ENCODE results near the gene CRIM1. TPM values are rescaled to one million over a fixed set of nuclear protein-coding genes. Genes with fewer than 3 reads are reported as not detected.

CRIM1 gene
- total RNA-seq, 2 experiments from 2014 or later: 11.8 to 12.6 TPM

GRCh38 chr2:36565712-36566111, 210.1 kb downstream of the CRIM1 start:
- H3K4me1 Mint-ChIP-seq: no peaks in the 10 kb centered on the region
- no peak for DNase-seq
- H3K4me3 Mint-ChIP-seq: no peak overlapping the region
- H3K27me3 Mint-ChIP-seq: no peaks in the 10 kb centered on the region
- no peaks in the 10 kb centered on the region for H3K9me3 Mint-ChIP-seq
- H3K27ac Mint-ChIP-seq: no peak overlapping the region
- H3K36me3 Mint-ChIP-seq: peaks cover 14% of the 10 kb centered on the region

- no peak for DNase-seq
- Mint-ChIP-seq H3K9me3 (no peaks in the 10 kb centered on the region), H3K4me1 (no peaks in the 10 kb centered on the region), H3K4me3 (no peak overlapping the region), H3K27ac (no peak overlapping the region), H3K36me3 (peaks cover 10% of the 10 kb centered on the region), H3K27me3 (no peaks in the 10 kb centered on the region)
These were observed 211.3 kb downstream of the CRIM1 start for GRCh38 chr2:36566887-36567286.

GRCh38 chr2:36567711-36568408, 212.3 kb downstream of the CRIM1 start:
- Mint-ChIP-seq H3K27ac (no peak overlapping the region), H3K4me1 (no peaks in the 10 kb centered on the region), H3K4me3 (no peak overlapping the region), H3K36me3 (peaks cover 14% of the 10 kb centered on the region), H3K9me3 (no peaks in the 10 kb centered on the region), H3K27me3 (no peaks in the 10 kb centered on the region)
- DNase-seq: no peak

GRCh38 chr2:36568516-36569246, 213.1 kb downstream of the CRIM1 start:
- Mint-ChIP-seq H3K27me3 (no peaks in the 10 kb centered on the region), H3K9me3 (no peaks in the 10 kb centered on the region), H3K27ac (no peak overlapping the region), H3K4me1 (peaks cover 2% of the 10 kb centered on the region), H3K4me3 (no peak overlapping the region), H3K36me3 (peaks cover 16% of the 10 kb centered on the region)
- DNase-seq: no peak

- Mint-ChIP-seq H3K4me1 (peaks cover 2% of the 10 kb centered on the region), H3K36me3 (peaks cover 16% of the 10 kb centered on the region), H3K27me3 (no peaks in the 10 kb centered on the region), H3K4me3 (no peak overlapping the region), H3K27ac (no peak overlapping the region), H3K9me3 (no peaks in the 10 kb centered on the region)
- no peak for DNase-seq
These were observed 213.8 kb downstream of the CRIM1 start for GRCh38 chr2:36569267-36569856.

- H3K9me3 Mint-ChIP-seq: no peaks in the 10 kb centered on the region
- no peak for DNase-seq
- no peak overlapping the region for H3K27ac Mint-ChIP-seq
- H3K36me3 Mint-ChIP-seq: peaks cover 19% of the 10 kb centered on the region
- no peak overlapping the region for H3K4me3 Mint-ChIP-seq
- H3K27me3 Mint-ChIP-seq: no peaks in the 10 kb centered on the region
- H3K4me1 Mint-ChIP-seq: peaks cover 2% of the 10 kb centered on the region
These were observed 214.8 kb downstream of the CRIM1 start for GRCh38 chr2:36570416-36570815.

- Mint-ChIP-seq H3K27me3 (no peaks in the 10 kb centered on the region), H3K36me3 (peaks cover 22% of the 10 kb centered on the region), H3K9me3 (no peaks in the 10 kb centered on the region), H3K27ac (no peak overlapping the region), H3K4me1 (peaks cover 2% of the 10 kb centered on the region), H3K4me3 (no peak overlapping the region)
- no peak for DNase-seq
These were observed 216.6 kb downstream of the CRIM1 start for GRCh38 chr2:36572054-36572718.

GRCh38 chr2:36572719-36573059, 217.1 kb downstream of the CRIM1 start:
- Mint-ChIP-seq H3K4me3 (no peak overlapping the region), H3K36me3 (peaks cover 25% of the 10 kb centered on the region), H3K27me3 (no peaks in the 10 kb centered on the region), H3K27ac (no peak overlapping the region), H3K4me1 (peaks cover 2% of the 10 kb centered on the region), H3K9me3 (no peaks in the 10 kb centered on the region)
- no peak for DNase-seq

- Mint-ChIP-seq H3K27me3 (no peaks in the 10 kb centered on the region), H3K4me3 (no peak overlapping the region), H3K4me1 (peaks cover 2% of the 10 kb centered on the region), H3K36me3 (peaks cover 29% of the 10 kb centered on the region), H3K27ac (no peak overlapping the region), H3K9me3 (no peaks in the 10 kb centered on the region)
- no peak for DNase-seq
These were observed 217.6 kb downstream of the CRIM1 start for GRCh38 chr2:36573165-36573564.

GRCh38 chr2:36574560-36574959, 219.0 kb downstream of the CRIM1 start:
- H3K36me3 Mint-ChIP-seq: peaks cover 43% of the 10 kb centered on the region
- no peaks in the 10 kb centered on the region for H3K9me3 Mint-ChIP-seq

GRCh38 chr2:36577884-36578283, 222.3 kb downstream of the CRIM1 start:
- Mint-ChIP-seq H3K27me3 (no peaks in the 10 kb centered on the region), H3K4me3 (no peak overlapping the region), H3K9me3 (no peaks in the 10 kb centered on the region), H3K4me1 (peaks cover 15% of the 10 kb centered on the region), H3K27ac (peak overlapping the region; percentile 53), H3K36me3 (peaks cover 65% of the 10 kb centered on the region)
- DNase-seq: no peak

More at GRCh38 chr2:36574560-36574959, 219.0 kb downstream of the CRIM1 start:
- no peak for DNase-seq
- Mint-ChIP-seq H3K4me1 (peaks cover 15% of the 10 kb centered on the region), H3K4me3 (no peak overlapping the region), H3K27me3 (no peaks in the 10 kb centered on the region), H3K27ac (no peak overlapping the region)

- H3K9me3 Mint-ChIP-seq: no peaks in the 10 kb centered on the region
- no peak overlapping the region for H3K4me3 Mint-ChIP-seq
- peaks cover 64% of the 10 kb centered on the region for H3K36me3 Mint-ChIP-seq
- peak overlapping the region; percentile 53 for H3K27ac Mint-ChIP-seq
- H3K27me3 Mint-ChIP-seq: no peaks in the 10 kb centered on the region
- DNase-seq: no peak
- peaks cover 13% of the 10 kb centered on the region for H3K4me1 Mint-ChIP-seq
These were observed 223.0 kb downstream of the CRIM1 start for GRCh38 chr2:36578343-36579296.

- Mint-ChIP-seq H3K36me3 (peaks cover 67% of the 10 kb centered on the region), H3K4me1 (peaks cover 13% of the 10 kb centered on the region), H3K4me3 (no peak overlapping the region), H3K27ac (no peak overlapping the region), H3K27me3 (no peaks in the 10 kb centered on the region), H3K9me3 (no peaks in the 10 kb centered on the region)
- no peak for DNase-seq
These were observed 223.7 kb downstream of the CRIM1 start for GRCh38 chr2:36579297-36579664.

- no peak overlapping the region for H3K4me3 Mint-ChIP-seq
- H3K27ac Mint-ChIP-seq: no peak overlapping the region
- H3K27me3 Mint-ChIP-seq: no peaks in the 10 kb centered on the region
- H3K36me3 Mint-ChIP-seq: peaks cover 70% of the 10 kb centered on the region
- no peaks in the 10 kb centered on the region for H3K9me3 Mint-ChIP-seq
- H3K4me1 Mint-ChIP-seq: peaks cover 17% of the 10 kb centered on the region
- no peak for DNase-seq
These were observed 227.0 kb downstream of the CRIM1 start for GRCh38 chr2:36582538-36582937.
